ENCODE data around the gene ZPLD1.

DNA sequence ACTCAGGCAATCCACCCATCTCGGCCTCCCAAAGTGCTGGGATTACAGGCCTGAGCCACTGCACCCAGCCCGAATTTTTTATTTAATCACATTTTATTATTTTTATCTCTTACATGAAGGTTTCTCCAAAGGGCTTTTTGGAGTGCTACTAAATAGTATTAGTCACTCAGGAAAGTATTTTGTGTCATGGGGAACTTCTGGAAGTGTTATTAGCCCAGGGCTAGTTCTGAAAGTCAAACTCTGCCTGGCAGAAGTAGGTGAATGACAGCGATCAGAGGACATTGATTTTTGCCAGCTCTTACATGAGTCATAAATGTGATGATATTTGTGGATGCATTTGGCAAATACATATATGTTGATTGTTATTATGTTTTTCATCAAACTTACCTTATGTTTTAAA lies 48.7 kb downstream of the ZPLD1 start:
- TF ChIP-seq TAF1 (IDR thresholded peaks at IDR 0.05; ENCODE audit: borderline replicate concordance, insufficient read depth, low read length) (no peak), POLR2AphosphoS5 (IDR thresholded peaks at IDR 0.05; ENCODE audit: low read depth, low read length) (no peak)
- TF ChIP-seq, protein P1, sequence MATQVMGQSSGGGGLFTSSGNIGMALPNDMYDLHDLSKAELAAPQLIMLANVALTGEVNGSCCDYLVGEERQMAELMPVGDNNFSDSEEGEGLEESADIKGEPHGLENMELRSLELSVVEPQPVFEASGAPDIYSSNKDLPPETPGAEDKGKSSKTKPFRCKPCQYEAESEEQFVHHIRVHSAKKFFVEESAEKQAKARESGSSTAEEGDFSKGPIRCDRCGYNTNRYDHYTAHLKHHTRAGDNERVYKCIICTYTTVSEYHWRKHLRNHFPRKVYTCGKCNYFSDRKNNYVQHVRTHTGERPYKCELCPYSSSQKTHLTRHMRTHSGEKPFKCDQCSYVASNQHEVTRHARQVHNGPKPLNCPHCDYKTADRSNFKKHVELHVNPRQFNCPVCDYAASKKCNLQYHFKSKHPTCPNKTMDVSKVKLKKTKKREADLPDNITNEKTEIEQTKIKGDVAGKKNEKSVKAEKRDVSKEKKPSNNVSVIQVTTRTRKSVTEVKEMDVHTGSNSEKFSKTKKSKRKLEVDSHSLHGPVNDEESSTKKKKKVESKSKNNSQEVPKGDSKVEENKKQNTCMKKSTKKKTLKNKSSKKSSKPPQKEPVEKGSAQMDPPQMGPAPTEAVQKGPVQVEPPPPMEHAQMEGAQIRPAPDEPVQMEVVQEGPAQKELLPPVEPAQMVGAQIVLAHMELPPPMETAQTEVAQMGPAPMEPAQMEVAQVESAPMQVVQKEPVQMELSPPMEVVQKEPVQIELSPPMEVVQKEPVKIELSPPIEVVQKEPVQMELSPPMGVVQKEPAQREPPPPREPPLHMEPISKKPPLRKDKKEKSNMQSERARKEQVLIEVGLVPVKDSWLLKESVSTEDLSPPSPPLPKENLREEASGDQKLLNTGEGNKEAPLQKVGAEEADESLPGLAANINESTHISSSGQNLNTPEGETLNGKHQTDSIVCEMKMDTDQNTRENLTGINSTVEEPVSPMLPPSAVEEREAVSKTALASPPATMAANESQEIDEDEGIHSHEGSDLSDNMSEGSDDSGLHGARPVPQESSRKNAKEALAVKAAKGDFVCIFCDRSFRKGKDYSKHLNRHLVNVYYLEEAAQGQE (IDR thresholded peaks at IDR 0.05; ENCODE audit: insufficient read depth in 1 of 2, low read depth in 2 of 2, low read length in 2 of 2): no peak

All from PFSK-1 (cell line).